Medulla oblongata (tissue), 1 donor: ENCODE results near the gene IFNL1.
"Not testable (repeated sequence)": the region's sequence is repeated elsewhere in the genome, so short reads cannot be mapped to it uniquely, and the experiment has no call there.

ENCODE experiments used
- DNase-seq: peaks from one replicate; pipeline ENCODE4 v3.0.0-alpha.2; 2015; ENCODE audit errors: extremely low spot score

Gene IFNL1

GRCh38 chr19:39308531-39309304 is 12.5 kb downstream of the IFNL1 start:
- DNase-seq: no peak

- DNase-seq: not testable (repeated sequence)
These were observed 13.1 kb downstream of the IFNL1 start for GRCh38 chr19:39309305-39309670.

- no peak for DNase-seq
These were observed 14.5 kb downstream of the IFNL1 start for GRCh38 chr19:39310558-39311311.

GRCh38 chr19:39314016-39314728 is 18.0 kb downstream of the IFNL1 start:
- DNase-seq: no peak

GRCh38 chr19:39315933-39316332 is 19.7 kb downstream of the IFNL1 start:
- DNase-seq: no peak

GRCh38 chr19:39316627-39317321 is 20.6 kb downstream of the IFNL1 start:
- no peak for DNase-seq

- DNase-seq: no peak
These were observed 21.3 kb downstream of the IFNL1 start for GRCh38 chr19:39317476-39317875.

- no peak for DNase-seq
These were observed 21.9 kb downstream of the IFNL1 start for GRCh38 chr19:39318071-39318470.

GRCh38 chr19:39318690-39319089 is 22.5 kb downstream of the IFNL1 start:
- no peak for DNase-seq

GRCh38 chr19:39319098-39319891 is 23.1 kb downstream of the IFNL1 start:
- DNase-seq: no peak

- no peak for DNase-seq
These were observed 23.7 kb downstream of the IFNL1 start for GRCh38 chr19:39319892-39320248.

- no peak for DNase-seq
These were observed 25.1 kb downstream of the IFNL1 start for GRCh38 chr19:39321117-39321831.

- DNase-seq: no peak
These were observed 25.6 kb downstream of the IFNL1 start for GRCh38 chr19:39321832-39322176.

GRCh38 chr19:39324242-39324842 is 28.1 kb downstream of the IFNL1 start:
- no peak for DNase-seq

- DNase-seq: no peak
These were observed 29.8 kb downstream of the IFNL1 start for GRCh38 chr19:39325778-39326665.

- DNase-seq: no peak
These were observed 31.3 kb downstream of the IFNL1 start for GRCh38 chr19:39327363-39328045.

- DNase-seq: peak; percentile 90
These were observed 32.0 kb downstream of the IFNL1 start for GRCh38 chr19:39328046-39328705.

GRCh38 chr19:39329948-39330347 is 33.7 kb downstream of the IFNL1 start:
- DNase-seq: no peak
